DND-41 (cell line): ENCODE data around the gene GJD4.

ENCODE experiments used
- ATAC-seq: fragments of 200-7000 bp; cut with Tn5 transposase; 3 replicates; pipeline ENCODE4 v1.9.1; 2021; ENCODE audit warnings: low read depth; ENCODE audit not compliant: insufficient read depth
- DNase-seq: peaks from one replicate; pipeline ENCODE4 v3.0.0-alpha.2; 2020
- H2AFZ ChIP-seq: 2 replicates; pipeline ENCODE4 v1.6.0; 2012; ENCODE audit warnings: low read depth, low read length
- H3K27ac ChIP-seq: 2 replicates; pipeline ENCODE4 v1.5.1; 2012; ENCODE audit warnings: low read length, inconsistent platforms
- H3K27me3 ChIP-seq: fragments of 200-600 bp; sonication (generic); 2 replicates; pipeline ENCODE4 v1.6.0; 2012; ENCODE audit warnings: low read length, mild to moderate bottlenecking, inconsistent platforms; ENCODE audit not compliant: insufficient read depth, poor library complexity
- H3K36me3 ChIP-seq: 2 replicates; pipeline ENCODE4 v1.5.1; 2012; ENCODE audit warnings: low read length, inconsistent platforms; ENCODE audit not compliant: insufficient read depth
- H3K4me1 ChIP-seq: 2 replicates; pipeline ENCODE4 v1.5.1; 2012; ENCODE audit warnings: mild to moderate bottlenecking, low read length; ENCODE audit not compliant: insufficient read depth
- H3K4me2 ChIP-seq: 2 replicates; pipeline ENCODE4 v1.6.0; 2012; ENCODE audit warnings: mild to moderate bottlenecking, moderate library complexity, low read length, inconsistent platforms; ENCODE audit not compliant: insufficient read depth
- H3K4me3 ChIP-seq, 2 experiments: fragments of 200-600 bp in 1 of 2; shearing (Covaris generic) in 1 of 2; 2 replicates each; pipeline ENCODE4 v1.5.1; 2012 to 2016; ENCODE audit warnings: inconsistent platforms in 2 of 2, low read length in 2 of 2, mild to moderate bottlenecking in 2 of 2, low read depth in 1 of 2, moderate library complexity in 1 of 2
- H3K79me2 ChIP-seq: 2 replicates; pipeline ENCODE4 v1.6.0; 2012; ENCODE audit warnings: low read length, inconsistent platforms; ENCODE audit not compliant: insufficient read depth
- H3K9ac ChIP-seq: 2 replicates; pipeline ENCODE4 v1.6.0; 2012; ENCODE audit warnings: low read depth, mild to moderate bottlenecking, inconsistent platforms, low read length, moderate library complexity
- H3K9me3 ChIP-seq: 2 replicates; pipeline ENCODE4 v1.5.1; 2012; ENCODE audit warnings: low read length, moderate library complexity, mild to moderate bottlenecking, inconsistent platforms; ENCODE audit not compliant: insufficient read depth, severe bottlenecking
- H4K20me1 ChIP-seq: 2 replicates; pipeline ENCODE4 v1.6.0; 2012; ENCODE audit warnings: low read length; ENCODE audit not compliant: insufficient read depth
- EZH2 ChIP-seq: IDR thresholded peaks from 3 replicates; pipeline ENCODE4 v1.6.1; 2012; ENCODE audit warnings: borderline replicate concordance, low read depth, mild to moderate bottlenecking, moderate library complexity, low read length, inconsistent platforms; ENCODE audit not compliant: severe bottlenecking
- TF ChIP-seq, protein P1 (sequence below): IDR thresholded peaks from 2 replicates; pipeline ENCODE4 v1.5.1; 2012; ENCODE audit warnings: borderline replicate concordance, low read length, moderate library complexity, mild to moderate bottlenecking; ENCODE audit not compliant: poor library complexity, severe bottlenecking; ENCODE audit errors: extremely low read depth

GJD4 gene

DNA sequence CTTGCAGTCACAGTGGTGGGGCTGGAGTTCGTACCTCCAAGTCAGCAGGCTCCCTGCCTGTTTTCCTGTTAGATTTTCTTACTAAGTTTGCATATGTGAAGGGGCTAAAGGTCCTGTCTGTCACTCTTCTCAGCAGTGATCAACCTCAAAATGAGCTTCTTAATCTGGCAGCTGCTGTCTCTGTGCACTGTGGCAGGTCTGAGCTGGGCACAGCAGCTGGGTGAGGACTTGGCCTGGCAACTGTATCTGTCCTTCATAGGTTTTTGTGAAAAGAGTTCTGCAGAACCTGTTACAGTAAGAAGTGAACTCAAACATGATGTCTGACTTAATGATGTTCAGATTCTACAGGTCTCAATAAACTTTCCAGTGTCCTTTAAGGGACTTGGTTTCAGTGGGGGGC is 31.3 kb upstream of the GJD4 start:
- Histone ChIP-seq H3K36me3 (peaks cover 11% of the 10 kb centered on the region), H4K20me1 (no peaks in the 10 kb centered on the region), H3K4me1 (no peaks in the 10 kb centered on the region), H3K4me3 (no peak overlapping the region), H3K79me2 (no peaks in the 10 kb centered on the region), H3K9ac (no peak overlapping the region), H2AFZ (no peak overlapping the region), H3K27me3 (no peaks in the 10 kb centered on the region), H3K4me2 (no peak overlapping the region), H3K27ac (no peak overlapping the region), H3K9me3 (no peaks in the 10 kb centered on the region)
- ATAC-seq (no peak), DNase-seq (no peak)
- TF ChIP-seq EZH2, result no peak
- TF ChIP-seq, protein P1, sequence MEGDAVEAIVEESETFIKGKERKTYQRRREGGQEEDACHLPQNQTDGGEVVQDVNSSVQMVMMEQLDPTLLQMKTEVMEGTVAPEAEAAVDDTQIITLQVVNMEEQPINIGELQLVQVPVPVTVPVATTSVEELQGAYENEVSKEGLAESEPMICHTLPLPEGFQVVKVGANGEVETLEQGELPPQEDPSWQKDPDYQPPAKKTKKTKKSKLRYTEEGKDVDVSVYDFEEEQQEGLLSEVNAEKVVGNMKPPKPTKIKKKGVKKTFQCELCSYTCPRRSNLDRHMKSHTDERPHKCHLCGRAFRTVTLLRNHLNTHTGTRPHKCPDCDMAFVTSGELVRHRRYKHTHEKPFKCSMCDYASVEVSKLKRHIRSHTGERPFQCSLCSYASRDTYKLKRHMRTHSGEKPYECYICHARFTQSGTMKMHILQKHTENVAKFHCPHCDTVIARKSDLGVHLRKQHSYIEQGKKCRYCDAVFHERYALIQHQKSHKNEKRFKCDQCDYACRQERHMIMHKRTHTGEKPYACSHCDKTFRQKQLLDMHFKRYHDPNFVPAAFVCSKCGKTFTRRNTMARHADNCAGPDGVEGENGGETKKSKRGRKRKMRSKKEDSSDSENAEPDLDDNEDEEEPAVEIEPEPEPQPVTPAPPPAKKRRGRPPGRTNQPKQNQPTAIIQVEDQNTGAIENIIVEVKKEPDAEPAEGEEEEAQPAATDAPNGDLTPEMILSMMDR, result no peak

DNA sequence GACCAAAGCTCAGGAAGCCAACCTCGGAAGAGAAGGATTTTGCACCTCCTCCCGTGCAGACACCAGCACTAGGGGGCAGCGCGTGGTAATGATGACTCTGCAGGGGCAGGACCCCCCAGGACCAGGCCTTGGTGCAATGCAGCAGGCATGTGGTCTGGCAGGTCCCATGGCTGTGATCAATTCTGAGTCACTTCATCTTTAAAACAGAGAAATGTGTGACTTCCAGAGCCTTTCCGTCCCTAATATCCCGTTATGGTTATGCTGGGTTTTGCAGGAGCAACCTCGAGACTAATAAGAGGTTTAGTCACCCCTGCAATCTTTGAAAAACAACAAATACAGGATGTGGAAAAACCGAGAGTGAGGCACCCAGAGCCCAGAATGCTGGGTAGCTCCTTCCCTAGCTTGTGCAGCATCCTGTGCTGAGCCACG is 30.2 kb upstream of the GJD4 start:
- Histone ChIP-seq H3K36me3 (peaks cover 6% of the 10 kb centered on the region; the same call in 1 of the 2 replicates), H3K4me1 (no peaks in the 10 kb centered on the region), H3K79me2 (no peaks in the 10 kb centered on the region), H3K4me3 (no peak overlapping the region), H3K9ac (no peak overlapping the region), H3K27ac (no peak overlapping the region), H4K20me1 (no peaks in the 10 kb centered on the region), H3K9me3 (no peaks in the 10 kb centered on the region), H3K27me3 (no peaks in the 10 kb centered on the region), H3K4me2 (no peak overlapping the region), H2AFZ (no peak overlapping the region)
- TF ChIP-seq EZH2, result no peak
- TF ChIP-seq, protein P1, result peak; percentile 49
- ATAC-seq (no peak), DNase-seq (no peak)

DNA sequence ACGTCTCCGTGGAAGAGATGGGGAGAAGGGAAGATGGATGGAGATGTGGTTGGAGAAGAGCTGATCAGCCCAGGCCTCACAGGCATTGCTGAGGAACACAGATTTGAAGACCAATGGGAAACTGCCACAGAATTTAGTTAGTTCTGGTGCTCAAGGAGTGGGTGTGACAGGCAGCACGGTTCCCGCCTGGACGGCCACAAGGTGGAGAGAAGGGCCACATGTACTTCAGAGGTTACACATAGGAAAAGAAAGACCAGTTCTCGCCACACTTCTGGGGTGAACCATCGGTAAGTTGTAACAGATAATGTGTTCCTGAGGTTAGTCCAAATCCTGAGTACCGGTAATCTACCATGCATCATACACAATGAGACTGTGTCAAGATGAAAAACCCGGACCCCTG is 29.5 kb upstream of the GJD4 start:
- no peak overlapping the region for H3K27ac ChIP-seq
- H3K4me3 ChIP-seq, result no peak overlapping the region
- ATAC-seq, result no peak
- no peaks in the 10 kb centered on the region for H4K20me1 ChIP-seq
- no peak overlapping the region for H3K9ac ChIP-seq
- no peaks in the 10 kb centered on the region for H3K4me1 ChIP-seq
- H3K27me3 ChIP-seq, result no peaks in the 10 kb centered on the region
- H2AFZ ChIP-seq, result no peak overlapping the region
- peaks cover 6% of the 10 kb centered on the region; the same call in 1 of the 2 replicates for H3K36me3 ChIP-seq
- H3K4me2 ChIP-seq, result no peak overlapping the region
- TF ChIP-seq, protein P1, result no peak
- no peak for TF ChIP-seq EZH2
- DNase-seq, result no peak
- no peaks in the 10 kb centered on the region for H3K79me2 ChIP-seq
- H3K9me3 ChIP-seq, result no peaks in the 10 kb centered on the region

DNA sequence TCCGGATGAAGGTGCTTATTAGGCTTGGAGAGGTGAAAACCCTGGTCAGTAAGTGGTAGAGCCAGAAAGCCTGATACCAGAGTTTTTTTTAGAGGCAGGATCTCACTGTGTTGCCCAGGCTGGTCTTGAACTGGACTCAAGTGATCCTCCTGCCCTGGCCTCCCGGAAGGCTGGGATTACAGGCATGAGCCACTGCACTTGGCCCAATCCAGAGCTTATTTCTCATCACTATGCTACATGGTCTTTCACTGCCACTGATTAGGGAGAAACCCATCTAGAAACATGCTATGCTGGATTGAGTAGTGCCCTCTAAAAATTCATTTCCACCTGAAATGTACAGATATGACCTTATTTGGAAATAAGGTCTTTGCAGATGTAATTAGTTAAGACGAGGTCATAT is 28.4 kb upstream of the GJD4 start:
- no peak overlapping the region for H2AFZ ChIP-seq
- ATAC-seq (no peak), DNase-seq (no peak)
- H3K27me3 ChIP-seq, result no peaks in the 10 kb centered on the region
- no peaks in the 10 kb centered on the region for H3K4me1 ChIP-seq
- H3K36me3 ChIP-seq, result peaks cover 6% of the 10 kb centered on the region; the same call in 1 of the 2 replicates
- TF ChIP-seq, protein P1, result no peak
- no peak for TF ChIP-seq EZH2
- no peaks in the 10 kb centered on the region for H4K20me1 ChIP-seq
- no peak overlapping the region for H3K9ac ChIP-seq
- H3K27ac ChIP-seq, result no peak overlapping the region
- H3K4me2 ChIP-seq, result no peak overlapping the region
- H3K4me3 ChIP-seq, result no peak overlapping the region
- H3K79me2 ChIP-seq, result no peaks in the 10 kb centered on the region
- no peaks in the 10 kb centered on the region for H3K9me3 ChIP-seq
